ENCODE measurements around the gene GAS7. TPM values are rescaled to one million over a fixed set of nuclear protein-coding genes. Genes with fewer than 3 reads are reported as not detected.

Gene GAS7
- total and polyA plus RNA-seq, 10 of the 15 experiments (the other 5 are each of a cell fraction or from before 2014, with no cell fraction given), result 2.3 to 53.4 (median 24.0) TPM

DNA sequence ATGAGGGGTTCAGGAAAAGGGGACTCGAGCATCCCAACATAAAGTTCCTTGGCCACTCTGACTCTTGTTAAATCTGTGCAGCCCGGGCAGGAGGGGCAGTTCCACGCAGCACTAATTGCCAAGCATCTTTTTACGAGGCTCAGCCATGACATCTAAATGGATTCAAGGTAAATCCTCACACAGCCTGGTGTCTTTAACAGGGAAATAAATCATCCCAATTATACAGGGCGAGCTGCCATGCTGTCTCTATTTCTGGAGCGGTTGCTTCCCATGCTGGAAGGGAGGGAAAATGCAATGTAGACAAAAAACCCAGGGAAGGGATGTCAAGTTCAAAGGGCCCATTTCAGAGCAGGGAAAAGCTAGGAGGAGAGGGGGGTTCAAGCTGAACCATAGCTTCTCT, 110.0 kb downstream of the GAS7 start (continued):
- no peak for TF ChIP-seq ZNF687 (IDR thresholded peaks at IDR 0.05)
- TF ChIP-seq YY1 (IDR thresholded peaks at IDR 0.05; ENCODE audit: low read depth, low read length), result no peak
- no peak for TF ChIP-seq PAX5 (IDR thresholded peaks at IDR 0.05; ENCODE audit: borderline replicate concordance, low read depth, low read length)
- no peak for TF ChIP-seq NFYB (IDR thresholded peaks at IDR 0.05; ENCODE audit: insufficient read depth, low read depth, low read length)
- TF ChIP-seq GATAD2B (conservative IDR thresholded peaks at IDR 0.05; ENCODE audit: low read depth), result no peak
- no peak for TF ChIP-seq STAT3 (IDR thresholded peaks at IDR 0.05; ENCODE audit: low read depth, low read length)
- no peak for TF ChIP-seq FOXK2 (IDR thresholded peaks at IDR 0.05)
- no peak for TF ChIP-seq BCL3 (IDR thresholded peaks at IDR 0.05; ENCODE audit: borderline replicate concordance, insufficient read depth, low read depth, low read length, poor library complexity, severe bottlenecking)
- TF ChIP-seq MEF2B (IDR thresholded peaks at IDR 0.05; ENCODE audit: partially characterized antibody, poor library complexity, severe bottlenecking), result no peak
- TF ChIP-seq RBBP5 (conservative IDR thresholded peaks at IDR 0.05), result no peak
